HG03175 (cell line): Measurements from ENCODE around the gene DISC1.
"Not testable (repeated sequence)": the region's sequence is repeated elsewhere in the genome, so short reads cannot be mapped to it uniquely, and the experiment has no call there.

Experiments used
- ATAC-seq: cut with Tn5 transposase; IDR thresholded peaks from one replicate; pipeline ENCODE4 v1.9.1; 2021; ENCODE audit warnings: mild to moderate bottlenecking, moderate library complexity; ENCODE audit not compliant: unreplicated experiment

DISC1 gene

DNA sequence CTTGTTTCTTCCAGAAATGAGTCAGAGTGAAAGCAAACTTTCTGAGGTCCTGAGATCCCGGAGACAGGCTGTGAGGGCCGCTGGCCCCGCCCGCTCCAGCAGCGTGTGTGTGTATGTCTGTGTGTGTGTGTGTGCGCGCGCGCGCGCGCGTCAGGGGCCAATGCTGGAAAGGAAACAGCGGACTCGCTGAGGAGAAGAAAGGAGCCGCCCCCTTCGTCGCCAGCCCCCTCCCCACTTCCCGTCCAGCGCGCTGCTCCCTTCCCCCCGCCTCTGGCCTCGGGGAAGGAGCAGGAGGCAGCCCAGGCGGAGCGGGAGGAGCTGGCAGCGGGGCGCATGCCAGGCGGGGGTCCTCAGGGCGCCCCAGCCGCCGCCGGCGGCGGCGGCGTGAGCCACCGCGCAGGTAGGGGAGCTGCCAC is at the start of gene DISC1:
Gene DISC1, plus strand, starts transcription at position 256 of the 416 bp plus-strand sequence. Its CDS starts 78 bp downstream, at position 334.
- peak; percentile 64 for ATAC-seq

DNA sequence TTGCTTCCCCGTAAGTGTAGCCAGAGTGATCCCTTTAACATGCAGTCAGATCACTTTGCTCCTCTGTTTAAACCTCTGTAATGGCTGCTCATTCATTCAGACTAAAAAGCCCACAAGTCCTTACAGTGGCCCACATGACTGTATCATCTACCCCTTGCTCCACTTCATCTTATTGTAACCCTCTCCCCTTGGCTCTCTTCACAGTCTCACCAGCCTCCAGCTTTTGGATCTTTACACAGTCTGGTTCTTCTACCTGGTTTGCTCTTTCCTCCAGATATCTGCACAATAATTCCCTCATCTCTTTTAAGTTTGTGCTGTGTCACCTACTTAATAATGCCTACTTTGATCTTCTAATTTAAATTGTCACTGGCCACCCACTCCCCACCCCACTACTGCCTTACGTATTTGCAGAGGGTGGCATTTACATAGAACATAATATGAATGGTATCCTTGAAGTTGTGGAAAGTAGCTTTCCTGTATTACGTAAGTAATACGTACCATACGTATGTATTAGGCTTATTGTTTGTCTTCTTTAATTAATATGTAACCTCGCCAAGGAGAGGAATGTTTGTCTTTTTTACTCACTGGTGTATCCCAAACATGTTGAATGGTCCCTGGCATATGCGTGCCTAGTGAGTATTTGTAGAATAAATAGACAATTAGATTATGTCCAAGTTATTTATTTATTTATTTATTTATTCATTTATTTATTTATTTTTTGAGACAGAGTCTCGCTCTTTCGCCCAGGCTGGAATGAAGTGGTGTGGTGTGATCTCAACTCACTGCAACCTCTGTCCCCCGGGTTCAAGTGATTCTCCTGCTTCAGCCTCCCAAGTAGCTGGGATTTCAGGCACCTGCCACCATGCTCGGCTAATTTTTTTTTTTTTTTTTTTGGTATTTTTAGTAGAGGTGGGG is 49.5 kb upstream of the DISC1 start:
- ATAC-seq = no peak

DNA sequence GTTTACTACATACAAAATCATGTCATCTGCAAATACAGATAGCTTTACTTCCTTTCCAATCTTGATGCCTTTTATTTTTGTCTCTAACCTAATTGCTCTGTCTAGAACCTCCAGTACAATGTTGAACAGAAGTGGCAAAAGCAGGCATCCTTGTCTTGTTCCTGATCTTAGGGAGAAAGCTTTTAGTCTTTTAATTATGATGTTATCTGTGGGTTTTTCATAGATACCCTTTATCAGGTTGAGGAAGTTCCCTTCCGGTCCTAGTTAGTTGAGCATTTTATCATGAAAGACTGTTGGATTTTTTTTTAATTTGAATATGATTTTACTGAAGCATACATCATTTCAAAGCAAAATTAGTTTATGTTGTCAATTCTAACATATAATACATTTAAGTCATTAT is 45.7 kb upstream of the DISC1 start:
- no peak for ATAC-seq

DNA sequence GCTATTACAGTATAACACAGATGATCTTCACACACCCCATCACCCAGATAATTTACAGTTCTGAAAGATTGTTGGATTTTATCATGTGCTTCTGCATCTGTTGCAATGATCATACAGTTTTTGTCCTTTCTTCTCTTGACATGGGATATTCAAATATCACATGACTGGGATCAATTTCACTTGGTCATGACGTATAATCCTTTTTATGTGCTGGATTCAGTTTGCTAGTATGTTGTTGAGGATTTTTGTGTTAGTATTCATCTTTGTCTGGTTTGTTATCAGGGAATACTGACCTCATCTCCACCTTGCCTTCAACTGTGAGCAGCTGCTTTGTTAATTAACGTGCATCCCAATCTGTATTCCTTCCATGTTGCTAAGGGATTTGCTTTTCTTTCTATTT is 44.7 kb upstream of the DISC1 start:
- no peak for ATAC-seq

DNA sequence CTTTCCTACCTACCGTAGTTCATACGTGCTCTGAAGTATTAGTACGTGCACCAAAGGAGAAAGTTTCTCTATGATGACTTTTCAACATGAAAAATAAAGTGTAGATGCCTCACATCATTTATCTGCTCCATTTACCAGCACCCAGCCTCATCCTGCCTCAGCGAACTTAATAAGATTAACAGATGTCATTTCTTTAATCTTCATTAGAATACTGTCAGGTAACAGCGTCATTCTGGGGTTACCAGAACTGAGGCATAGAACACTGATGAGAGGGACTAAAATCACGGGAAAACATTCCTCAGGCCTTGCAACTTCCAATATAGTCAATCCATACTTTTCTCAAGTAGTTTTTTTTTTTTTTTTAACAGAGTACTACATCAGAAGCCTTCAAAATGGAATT is 43.2 kb upstream of the DISC1 start:
- no peak for ATAC-seq

DNA sequence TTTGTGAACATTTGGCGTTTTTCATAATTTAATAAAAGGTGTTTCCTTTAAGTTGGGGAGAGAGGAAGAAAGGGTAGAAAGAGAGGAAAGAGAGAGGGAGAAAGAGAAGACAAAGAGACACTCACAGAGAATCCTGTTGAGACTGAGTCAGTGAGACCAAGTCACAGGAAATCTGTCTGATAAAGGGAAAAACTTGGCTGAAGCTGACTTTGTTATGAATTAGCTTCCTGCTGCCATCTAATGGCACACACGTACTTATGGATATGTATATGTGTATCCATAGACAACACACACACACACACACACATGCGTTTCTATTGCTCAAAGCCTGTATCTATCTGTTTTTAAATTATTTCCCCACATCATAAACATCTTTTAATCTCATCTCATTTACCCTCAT is 42.5 kb upstream of the DISC1 start:
- ATAC-seq = no peak

DNA sequence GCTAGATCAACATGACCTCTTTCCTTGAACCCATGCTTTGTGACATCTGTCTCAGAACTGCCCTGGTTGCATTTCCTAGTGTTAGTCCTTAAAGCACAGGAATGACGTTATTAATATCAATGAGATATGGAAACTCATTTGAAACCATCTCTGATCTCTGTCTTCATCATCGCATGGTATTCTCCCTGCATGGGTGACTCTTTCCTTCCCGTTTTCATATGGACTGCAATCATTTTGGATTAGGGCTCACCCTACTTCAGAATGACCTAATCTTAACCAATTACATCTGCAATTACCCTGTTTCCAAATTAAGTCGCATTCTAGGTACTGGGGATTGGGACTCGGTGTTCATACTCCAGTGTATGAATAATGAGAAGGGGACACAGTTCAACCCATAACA is 41.7 kb upstream of the DISC1 start:
- no peak for ATAC-seq

DNA sequence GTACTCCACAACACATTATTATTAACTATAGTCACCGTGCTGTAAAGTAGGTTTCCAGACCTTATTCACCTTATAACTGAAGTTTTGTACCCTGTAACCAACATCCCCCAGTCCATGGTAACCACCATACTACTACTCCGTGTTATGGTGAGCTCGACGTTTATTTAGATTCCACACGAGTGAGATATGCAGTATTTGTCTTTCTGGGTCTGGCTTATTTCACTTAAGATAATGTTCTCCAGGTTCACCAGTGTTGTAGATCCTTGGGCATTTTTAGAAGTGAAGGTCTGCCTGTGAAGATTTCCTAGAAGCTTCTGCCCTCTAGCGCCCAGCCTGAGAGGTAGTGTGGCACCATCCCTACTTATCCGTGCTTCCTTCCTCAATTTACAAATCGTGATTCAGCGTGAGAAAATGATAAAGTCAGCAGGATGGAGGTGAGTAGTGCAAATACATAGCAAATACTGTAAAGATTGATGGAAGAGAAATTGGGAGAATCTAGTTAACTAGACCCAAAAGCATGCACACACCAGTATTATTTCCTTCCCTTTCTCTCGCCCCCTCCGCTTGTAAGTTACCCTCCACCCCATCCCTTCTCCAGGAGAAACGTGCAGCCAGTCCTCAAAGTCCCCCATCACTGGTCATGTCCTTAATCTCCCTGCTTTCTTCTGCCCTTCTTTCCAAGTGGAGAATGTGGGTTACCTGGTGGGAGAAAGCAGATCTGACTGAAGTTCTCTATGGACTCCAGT is 36.0 kb upstream of the DISC1 start:
- no peak for ATAC-seq

DNA sequence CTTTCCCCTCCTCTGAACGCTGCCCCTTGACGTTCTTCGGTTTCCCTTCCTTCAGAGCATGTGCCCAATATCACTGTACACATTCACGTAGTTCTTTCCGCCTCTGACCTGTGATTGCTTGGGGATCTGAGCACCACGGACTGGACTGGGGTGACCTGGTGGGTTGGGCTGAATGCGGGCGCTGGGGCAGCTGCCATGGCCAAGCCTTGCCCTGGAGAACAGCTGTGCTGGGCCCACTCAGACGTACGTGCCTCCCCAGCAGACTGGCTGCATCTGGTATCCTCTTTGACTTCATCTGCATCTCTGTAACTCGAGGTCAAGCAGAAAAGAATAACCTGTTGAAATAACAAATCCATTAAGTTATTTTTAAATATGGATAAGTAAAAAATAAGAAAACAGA is 35.1 kb upstream of the DISC1 start:
- ATAC-seq = no peak

DNA sequence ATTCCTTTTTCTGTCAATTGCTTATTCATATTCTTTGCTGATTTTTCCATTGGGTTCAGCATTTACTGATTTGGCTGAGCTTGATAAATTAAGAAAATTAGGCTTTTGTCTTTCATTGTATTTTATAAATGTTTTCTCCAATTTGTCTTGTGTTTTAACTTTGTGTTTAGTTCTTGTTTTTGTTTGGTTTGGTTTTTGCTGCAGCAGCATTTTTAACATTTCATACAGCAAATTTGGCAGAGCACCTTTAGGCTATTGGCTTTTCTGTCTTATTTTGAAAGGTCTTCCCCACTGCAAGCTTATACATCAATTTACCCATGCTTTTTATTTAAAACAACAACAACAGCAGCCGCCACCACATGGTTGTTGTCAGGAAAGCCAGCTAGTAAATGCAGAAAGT is 33.8 kb upstream of the DISC1 start:
- ATAC-seq = no peak

DNA sequence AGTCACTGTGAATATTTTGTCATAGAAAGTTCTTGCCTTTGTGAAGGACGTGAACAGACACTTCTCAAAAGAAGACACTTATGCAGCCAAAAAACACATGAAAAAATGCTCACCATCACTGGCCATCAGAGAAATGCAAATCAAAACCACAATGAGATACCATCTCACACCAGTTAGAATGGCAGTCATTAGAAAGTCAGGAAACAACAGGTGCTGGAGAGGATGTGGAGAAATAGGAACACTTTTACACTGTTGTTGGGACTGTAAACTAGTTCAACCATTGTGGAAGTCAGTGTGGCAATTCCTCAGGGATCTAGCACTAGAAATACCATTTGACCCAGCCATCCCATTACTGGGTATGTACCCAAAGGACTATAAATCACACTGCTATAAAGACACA is 33.3 kb upstream of the DISC1 start:
- ATAC-seq = not testable (repeated sequence)

DNA sequence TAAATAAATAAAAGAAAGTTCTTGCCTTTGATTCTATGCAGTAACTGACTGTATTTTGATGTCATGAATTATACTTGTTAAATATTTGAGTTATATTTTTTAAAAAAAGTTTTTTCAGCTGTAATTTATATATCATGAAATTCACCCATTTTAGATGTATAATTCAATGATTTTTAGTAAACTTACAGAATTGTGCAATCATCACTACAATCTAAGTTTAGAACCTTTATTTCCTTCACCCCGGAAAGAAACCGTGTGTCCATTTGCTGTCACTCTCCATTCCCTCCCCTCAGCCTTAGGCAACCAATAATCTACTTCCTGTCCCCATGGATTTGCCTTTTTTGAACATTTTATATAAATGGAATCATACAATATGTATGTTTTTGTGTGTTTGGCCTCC is 32.5 kb upstream of the DISC1 start:
- ATAC-seq = no peak

DNA sequence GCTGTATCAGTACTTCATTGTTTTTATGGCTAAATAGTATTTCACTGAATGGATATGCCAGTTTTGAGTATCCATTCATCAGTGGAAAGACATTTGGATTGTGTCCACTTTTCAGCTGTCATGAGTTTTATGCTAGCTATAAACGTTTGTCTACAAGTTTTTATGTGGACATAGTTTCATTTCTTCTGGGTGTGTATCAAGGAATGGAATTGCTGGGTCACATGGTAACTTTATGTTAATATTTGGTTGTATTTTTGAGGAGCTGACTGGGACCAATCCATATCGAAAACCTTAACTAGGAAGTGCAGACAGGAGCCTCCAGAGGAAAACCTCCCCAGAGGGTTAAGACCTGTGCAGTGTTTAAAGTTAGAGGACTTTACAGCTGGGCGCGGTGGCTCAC is 31.8 kb upstream of the DISC1 start:
- ATAC-seq = no peak

DNA sequence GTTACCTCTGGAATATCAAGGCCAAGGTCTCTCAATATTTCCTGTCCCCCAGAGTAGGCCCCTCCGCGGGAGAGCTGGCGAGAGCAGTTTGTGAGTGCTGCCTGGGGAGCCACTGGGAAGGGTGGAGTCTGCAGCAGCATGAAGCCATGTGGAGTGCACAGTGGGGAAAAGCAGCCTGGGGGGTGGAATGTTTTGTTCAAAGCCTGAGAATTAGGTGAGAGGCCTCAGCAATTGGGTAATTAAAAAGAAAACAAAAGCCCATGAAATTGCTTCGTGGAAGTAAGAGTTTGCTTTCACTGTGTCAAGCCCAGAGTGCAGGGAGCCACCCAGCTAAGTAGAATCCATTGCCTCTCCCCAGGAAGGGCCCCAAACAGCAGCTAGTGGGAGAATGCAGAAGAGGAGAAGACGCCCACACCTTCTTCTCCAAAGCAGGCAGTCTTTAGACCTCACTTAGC is 30.2 kb upstream of the DISC1 start:
- ATAC-seq = no peak

DNA sequence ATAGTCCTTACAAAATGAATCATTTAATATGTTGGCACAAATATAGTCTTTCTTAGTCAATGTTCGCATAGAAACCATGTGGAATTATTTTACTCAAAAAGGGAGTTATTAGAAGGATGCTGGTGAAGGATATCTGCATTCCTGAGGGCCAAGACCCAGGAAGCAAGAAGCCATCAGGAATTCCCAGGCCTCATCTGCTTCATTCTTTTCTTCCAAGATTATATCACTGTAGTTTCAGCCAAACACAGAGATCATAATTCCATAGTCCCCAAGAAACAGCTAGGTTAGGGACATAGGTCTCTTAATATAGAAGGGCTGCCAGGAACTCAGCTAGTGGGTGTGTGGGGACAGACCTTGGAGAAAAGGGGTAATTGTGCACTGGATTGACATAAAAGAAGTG is 28.6 kb upstream of the DISC1 start:
- no peak for ATAC-seq

DNA sequence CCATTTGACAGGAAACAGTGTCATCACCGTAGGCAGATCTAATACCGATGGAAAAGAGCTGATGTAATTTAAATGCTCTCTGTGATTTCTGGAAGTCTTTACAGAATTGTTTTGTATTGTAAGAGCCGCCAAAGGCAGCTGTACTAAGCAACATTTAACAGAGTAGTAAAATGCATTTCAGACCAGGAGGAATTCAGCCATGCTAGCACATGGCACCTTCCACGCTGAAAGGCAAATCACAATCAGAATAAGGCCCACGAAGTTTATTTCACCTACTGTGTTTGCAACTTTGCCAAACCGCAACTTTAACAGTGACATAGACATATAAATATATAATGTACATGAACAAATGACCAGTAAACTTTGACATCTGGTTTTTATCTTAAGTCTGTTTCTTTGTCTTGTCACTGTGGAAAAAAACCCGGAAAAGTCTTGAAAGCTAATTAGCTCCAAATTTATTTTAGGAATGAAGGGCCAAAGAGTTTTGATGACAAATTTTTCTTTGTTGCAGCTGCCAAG is 26.1 kb upstream of the DISC1 start:
- no peak for ATAC-seq

DNA sequence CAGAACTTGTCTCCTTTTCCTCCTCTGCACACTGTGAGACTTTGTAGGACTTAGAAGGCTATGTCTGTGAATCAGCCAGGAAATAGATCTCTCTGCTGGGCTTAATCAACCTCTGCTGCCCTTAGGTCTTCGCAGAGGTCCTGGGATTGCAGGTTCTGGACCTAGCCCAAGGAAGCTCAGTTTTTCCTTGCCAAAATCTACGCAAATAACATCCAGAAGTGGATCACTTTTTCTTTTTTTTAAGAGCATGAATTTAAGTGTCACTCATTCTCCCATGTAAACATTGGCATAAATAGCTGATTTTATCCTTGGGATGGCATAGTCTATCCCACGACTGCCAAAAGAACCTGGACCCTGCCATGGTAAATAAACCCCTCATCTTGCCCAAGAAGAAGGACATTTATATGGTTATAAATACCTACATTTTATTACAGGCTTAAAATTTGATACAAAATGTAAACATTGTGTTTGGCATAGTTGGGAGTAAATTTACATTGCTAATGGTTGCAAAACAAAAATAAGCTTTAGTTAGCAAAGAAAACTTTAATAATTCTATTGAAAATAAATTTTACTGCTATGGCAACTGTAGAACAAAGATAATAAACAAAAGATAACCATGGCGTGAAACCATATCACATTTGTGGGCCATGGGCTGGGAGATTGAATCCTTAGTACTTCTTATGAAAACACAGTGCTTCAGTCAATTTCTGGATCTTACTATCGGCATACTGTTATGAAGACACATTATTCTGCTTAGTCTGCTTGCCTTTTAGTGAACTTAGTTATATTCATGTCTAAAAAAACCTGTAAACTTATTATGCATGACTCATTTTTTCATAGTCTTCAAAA is 24.5 kb upstream of the DISC1 start:
- ATAC-seq = no peak

DNA sequence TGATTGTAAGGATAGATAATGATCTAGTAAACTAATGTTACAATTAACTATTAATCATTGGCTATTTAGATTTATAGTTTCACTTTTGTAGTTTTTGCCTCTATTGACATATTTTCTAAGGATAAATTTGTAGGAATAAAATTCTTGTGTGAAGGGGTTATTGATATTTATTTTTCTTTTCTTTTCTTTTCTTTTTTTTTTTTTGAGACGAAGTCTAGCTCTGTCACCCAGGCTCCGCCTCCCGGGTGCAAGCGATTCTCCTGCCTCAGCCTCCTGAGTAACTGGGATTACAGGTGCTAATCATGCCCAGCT is 24.0 kb upstream of the DISC1 start:
- no peak for ATAC-seq

DNA sequence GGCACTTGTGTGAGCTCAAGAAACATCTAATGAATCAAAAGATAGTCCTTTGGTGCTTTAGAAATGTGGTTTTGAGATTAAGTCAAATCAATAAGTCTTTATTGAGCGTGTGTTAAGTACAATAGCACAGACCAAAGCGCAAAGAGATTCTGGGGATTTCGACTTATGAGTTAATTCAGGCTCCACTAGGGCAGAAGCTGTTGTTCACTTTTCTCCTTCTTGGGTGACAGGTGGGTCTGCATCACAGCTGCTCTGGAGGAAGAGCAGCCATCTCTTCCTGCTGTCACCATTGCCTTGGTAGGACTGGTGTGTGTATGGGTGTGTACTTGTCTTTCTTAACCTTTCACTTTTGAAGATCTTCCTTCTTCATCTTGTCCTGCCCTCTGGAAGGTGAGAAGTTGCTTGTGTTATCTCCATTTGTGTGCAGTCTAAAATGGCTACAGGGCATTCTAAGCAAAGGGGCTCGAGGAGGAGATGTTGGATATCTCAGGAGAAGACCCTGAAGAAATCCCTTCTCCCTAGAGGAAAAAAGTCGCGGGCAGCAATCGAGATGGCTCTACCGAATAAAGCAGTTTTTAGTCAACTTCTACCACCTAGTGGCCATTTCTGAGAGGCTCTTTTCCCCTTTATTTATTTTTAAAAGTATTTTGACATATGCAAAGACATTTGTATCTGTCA is 22.9 kb upstream of the DISC1 start:
- ATAC-seq = peak; percentile 67

DNA sequence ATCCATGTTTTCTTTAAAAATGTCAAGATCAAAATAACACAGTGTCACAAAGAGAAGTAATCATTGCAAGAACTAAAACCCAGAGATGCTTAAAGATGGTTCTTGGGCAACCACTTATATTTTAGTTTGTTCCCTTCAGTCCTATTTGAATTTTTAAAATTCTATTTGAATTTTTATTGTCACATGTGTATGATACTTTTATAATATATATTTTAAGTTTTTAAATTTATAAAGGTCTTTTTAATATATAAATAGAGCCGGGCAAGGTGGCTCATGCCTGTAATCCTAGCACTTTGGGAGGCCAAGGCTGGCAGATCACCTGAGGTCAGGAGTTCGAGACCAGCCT is 22.3 kb upstream of the DISC1 start:
- no peak for ATAC-seq
